SW480 (cell line): Measurements from ENCODE around the gene SLC25A17.
A peak's percentile ranks its signal among the peaks of the same experiment; 100 is the strongest.
"Not testable (repeated sequence)": the region's sequence is repeated elsewhere in the genome, so short reads cannot be mapped to it uniquely, and the experiment has no call there.

Experiments
- DNase-seq: peaks from one replicate; pipeline ENCODE4 v3.0.0-alpha.2; 2016; ENCODE audit warnings: low spot score

Gene SLC25A17

DNA sequence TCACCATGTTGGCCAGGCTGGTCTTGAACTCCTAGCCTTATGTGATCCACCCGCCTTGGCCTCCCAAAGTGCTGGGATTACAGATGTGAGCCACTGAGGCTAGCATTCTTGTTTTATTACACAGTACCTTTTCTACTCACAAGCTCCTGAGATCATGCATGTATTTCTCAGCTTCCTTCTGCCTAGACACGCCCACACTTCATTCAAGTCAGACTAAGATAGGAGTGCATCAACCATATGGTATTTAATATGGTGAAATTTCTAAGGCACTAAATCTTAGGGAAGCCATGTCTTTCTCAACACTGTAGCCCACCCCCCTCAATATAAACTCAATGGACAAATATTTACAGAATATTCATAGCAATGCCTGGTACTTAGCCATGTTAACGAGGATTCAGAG is 62.1 kb downstream of the SLC25A17 start:
- DNase-seq: no peak

DNA sequence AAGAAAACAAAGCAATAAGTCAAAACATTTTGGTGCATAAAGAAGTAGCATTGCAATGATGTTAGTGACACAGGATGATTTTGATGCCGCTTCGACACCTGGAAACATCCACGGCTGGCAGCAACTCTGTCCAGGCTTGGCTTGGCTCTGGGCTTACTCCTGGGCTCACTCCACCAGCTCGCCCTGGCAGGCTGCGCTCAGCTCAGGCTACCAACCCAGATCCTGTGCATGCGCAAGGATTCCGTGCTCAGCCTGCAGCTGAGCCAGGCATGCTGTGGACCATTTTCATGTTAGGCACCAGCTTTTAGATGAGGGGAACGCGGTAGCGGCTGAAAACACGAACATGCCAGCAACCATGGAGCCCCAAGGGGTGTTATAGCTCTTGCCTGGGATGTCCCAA is 66.0 kb downstream of the SLC25A17 start:
- no peak for DNase-seq

DNA sequence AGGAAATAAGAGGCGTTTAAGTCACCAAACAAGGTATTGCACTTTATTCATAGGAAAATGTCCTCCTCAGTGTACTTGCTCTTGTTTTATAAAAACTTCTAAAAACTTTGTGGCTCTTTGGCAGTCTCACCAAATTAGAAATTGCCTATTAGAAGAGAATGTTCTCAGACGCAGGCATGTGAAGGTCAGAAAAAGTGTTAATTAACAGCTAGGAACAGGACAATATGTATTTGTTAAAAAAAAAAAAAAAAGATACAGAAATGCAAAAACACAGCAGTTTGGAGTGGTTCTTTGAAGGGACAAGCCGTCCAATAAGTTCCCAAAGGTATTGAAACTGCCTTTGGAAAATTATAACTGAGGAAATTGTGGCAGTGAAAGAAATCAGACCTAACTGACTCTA is 67.9 kb downstream of the SLC25A17 start:
- no peak for DNase-seq

DNA sequence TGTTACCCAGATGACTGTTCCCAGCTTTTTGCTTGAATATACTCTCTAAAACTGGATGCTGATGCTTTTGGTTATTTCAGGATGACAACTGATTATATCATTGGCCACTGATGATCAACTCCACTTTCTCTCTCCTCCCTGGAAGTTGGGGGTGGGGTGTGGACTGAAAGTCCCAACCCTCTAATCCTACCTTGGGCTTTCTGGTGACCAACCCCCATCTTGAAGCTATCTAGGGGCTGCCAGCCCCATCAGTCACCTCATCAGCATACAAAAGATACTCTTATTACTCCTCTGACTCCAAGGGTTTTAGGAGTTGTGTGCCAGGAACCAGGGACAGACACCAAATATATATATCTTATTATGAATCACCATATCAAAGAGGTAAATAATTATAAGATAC is 69.3 kb downstream of the SLC25A17 start:
- no peak for DNase-seq

DNA sequence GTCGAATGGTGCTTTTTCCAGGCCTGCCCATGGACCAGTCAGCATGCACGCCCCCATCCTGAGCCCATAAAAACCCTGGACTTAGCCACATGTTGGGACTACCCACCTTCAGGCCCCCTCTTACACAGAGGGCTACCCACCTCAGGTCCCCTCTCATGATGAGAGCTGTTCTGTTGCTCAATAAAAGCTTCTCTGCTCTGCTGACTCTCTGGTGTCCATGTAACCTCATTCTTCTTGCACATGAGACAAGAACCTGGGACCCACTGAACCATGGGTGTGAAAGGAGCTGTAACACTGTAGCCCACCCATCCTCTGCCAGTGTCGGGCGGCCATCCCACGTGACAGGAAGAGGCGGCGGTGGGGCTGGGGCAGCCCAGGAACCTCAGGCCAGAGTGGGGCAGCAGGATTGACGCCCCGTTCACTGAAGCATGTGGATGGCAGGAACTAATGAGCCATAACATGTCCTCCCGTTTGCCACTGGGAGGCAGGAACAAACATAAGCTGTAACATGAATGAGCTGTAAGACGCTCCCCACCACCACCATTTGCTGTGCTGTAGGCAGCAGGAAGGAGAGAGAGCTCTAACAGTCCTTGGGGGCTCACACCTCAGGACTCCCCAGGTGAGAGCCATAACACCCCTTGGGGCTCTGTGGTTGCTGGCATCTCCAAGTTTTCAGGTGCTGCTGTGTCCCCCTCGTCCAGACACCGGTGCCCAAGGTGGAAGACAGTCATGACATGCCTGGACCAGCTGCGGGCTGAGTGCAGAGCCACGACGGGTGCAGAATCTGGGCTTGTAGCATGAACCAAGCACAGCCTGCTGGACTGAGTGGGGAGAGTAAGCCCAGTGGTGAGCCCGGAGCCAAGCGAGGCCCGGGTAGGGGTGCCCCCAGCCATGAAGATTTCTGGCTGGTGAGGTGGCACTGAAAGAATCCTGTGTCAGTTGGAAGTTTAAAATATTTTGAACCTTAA is 70.5 kb downstream of the SLC25A17 start:
- no peak for DNase-seq

DNA sequence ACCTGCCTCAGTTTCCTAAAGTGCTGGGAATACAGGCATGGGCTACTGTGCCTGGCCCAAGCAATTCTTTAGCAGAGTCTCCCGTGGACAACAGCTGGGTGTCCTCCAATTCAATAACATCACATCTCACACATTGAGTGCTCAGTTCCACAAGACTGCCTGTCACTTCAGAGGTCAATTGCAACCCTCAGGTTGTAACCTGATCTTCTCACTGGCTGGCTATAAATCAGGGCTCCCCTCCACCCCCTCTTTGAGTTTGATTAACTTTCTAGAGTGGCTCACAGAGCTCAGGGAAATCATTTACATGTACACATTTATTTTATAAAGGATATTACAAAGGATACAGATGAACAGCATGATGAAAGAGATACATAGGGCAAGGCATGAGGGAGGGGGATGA is 71.8 kb downstream of the SLC25A17 start:
- no peak for DNase-seq

DNA sequence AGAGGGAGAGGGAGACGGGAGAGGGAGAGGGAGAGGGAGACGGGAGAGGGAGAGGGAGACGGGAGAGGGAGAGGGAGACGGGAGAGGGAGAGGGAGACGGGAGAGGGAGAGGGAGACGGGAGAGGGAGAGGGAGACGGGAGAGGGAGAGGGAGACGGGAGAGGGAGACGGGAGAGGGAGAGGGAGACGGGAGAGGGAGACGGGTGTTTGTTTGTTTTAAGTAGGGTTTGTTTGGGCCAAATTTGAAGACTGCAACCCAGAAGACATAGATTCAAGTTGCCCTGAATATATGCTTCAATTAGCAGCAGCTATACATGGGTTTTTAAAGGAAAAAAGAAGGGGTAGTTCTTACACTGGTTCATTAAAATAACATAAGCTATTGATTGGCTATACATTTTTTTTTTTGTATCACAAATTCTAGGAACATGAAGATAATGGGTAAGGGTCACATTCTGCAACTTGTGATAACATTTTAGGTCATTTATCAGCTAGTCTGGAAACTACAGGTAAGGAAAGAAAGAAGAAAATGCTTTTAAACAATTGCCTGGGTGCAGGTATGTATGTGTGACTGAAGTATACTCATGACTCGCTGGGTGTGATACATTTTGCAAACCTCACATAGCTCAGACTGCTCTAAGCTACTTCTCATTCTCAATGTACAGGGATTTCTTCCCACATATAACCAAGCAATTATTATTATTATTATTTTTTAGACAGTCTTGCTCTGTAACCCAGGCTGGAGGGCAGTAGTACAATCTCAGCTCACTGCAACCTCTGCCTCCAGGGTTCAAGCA is 72.5 kb downstream of the SLC25A17 start:
- peak; percentile 21 for DNase-seq

DNA sequence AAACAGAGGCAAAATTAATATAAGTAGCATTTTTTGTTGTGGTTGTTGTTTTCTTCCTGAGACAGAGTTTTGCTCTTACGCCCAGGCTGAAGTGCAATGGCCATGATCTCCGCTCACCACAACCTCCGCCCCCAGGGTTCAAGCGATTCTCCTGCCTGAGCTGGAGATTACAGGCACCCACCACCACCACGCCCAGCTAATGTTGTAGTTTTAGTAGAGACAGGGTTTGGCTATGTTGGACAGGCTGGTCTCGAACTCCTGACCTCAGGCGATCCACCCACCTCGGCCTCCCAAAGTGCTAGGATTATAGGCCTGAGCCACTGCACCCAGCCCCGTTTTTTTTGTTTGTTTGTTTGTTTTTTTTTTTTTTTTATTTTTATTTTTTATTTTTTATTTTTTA is 75.4 kb downstream of the SLC25A17 start:
- DNase-seq: no peak

DNA sequence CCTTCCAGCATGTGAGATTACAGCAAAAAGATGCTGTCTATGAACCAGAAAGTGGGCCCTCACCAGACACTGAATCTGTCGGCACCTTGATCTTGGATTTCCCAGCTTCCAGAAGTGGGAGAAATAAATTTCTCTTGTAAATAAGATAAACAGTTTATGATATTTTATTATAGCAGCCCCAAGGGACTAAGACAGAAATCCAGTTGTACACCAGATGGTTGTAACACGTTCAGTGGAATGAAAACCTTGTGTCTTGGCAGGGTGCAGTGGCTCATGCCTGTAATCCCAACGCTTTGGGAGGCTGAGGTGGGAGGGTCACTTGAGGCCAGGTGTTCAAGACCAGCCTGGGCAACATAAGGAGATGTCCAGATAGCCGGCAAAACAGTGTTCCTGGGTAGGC is 78.0 kb downstream of the SLC25A17 start:
- DNase-seq: no peak

DNA sequence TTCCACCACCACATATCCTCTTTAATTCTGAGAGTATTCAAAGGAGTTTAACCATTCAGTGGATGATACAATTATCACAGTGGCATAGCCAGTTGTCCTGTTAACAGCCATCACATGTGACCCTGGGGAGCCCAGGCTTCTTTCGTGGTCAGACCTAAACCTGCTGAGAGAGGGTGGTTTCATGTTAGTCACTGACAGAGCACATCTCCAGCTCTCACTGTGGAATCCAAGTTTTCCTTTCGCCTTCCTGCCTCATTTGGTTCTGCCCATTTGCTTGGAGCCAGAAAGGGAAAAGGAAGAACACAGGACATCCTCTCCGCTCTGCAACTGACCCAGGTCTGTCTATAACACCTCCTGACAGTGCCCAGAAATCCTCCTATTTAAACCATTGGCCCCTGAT is 79.4 kb downstream of the SLC25A17 start:
- DNase-seq: no peak

DNA sequence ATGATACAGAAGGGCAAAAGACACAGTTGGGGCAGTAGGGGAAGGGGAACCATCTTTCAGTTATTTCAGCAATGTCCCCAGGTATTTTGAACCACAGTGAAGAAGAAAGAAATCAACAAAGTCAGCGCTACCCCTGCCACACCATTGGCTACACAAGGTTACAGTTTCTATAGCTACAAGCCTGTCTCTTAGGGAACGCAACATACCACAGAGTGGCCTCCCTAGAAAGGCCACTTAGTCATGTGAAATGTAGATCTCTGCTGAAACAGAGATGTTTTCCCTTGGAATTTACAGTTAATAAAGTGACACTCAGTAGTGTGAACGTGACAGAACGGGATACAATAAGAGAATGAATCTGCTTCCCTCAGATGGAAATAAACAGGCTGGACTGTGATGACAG is 85.2 kb downstream of the SLC25A17 start:
- no peak for DNase-seq

DNA sequence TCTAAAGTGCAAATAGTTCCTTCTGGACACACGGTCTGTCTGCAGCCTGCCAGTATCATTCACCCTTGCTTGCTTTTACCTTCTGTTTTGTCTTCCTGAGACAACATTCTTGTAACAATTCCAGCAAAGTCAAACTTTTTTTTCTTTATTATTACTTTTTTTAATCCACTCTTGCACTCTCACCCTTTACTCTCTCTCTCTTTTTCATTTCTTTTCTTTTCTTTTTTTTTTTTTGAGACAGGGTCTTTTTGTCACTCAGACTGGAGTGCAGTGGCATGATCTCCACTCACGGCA is 86.2 kb downstream of the SLC25A17 start:
- DNase-seq: no peak

DNA sequence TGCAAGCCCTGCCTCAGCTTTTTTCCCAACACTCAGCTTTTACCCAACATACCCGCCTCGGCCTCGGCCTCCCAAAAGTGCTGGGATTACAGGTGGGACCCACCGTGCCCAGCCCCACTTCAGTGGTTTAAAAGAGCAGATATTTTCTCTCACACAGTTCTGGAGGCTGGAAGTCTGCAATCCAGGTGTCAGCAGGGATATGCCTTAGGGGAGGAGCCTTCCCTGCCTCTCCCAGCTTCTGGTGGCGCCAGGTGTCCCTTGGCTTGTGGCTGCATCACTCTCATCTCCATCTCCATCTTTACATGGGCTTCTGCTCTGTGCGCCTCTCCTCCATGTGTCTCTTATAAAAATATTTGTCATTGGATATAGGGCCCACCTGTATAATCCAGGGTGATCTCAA is 89.9 kb downstream of the SLC25A17 start:
- no peak for DNase-seq

DNA sequence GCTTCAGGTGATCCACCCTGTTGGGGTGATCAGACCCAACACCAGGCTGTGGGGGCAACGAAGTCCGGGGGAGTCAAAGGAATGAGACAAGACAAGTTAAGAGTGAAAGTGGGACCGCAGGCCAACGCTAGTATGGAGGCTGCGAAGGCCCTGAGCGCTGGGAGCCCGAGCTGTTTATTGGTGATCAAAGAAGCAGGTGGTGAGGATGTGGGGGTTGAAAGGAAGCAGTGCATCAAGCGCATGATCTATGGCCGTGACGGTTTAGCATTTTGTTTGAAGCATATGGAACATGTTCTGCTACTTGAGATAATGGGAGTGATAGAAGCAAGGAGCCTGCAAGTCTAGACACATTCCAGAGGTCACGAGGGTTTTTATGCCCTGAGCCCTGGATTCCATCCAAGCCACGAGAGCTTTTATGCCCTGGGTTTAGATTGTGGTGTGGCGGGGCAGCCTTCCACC is 90.4 kb downstream of the SLC25A17 start:
- peak; percentile 64 for DNase-seq

DNA sequence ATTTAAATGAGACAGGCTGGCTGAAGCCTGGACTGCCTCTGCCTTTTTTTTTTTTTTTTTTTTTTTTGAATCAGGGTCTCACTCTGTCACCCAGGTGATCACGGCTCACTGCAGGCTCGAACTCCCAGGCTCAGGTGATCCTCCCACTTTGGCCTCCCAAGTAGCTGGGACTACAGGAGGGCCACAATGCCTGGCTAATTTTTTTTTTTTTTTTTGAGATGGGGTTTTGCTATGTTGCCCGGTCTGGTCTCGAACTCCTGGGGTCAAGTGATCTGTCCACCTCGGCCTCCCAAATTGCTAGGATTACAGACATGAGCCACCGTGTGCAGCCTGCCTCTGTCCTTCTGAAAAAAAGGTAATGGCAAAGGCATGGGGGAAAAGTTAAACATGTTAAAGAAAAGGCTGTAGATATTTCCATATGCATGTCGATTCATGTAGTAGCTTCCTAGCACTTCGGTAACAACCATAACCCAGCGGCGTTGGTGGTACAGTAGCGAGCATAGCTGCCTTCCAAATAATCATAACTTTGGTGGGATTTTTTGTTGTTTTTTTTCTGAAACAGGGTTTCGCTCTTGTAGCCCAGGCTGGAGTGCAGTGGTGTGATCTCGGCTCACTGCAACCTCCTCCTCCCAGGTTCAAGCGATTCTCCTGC is 91.1 kb downstream of the SLC25A17 start:
- DNase-seq: no peak

DNA sequence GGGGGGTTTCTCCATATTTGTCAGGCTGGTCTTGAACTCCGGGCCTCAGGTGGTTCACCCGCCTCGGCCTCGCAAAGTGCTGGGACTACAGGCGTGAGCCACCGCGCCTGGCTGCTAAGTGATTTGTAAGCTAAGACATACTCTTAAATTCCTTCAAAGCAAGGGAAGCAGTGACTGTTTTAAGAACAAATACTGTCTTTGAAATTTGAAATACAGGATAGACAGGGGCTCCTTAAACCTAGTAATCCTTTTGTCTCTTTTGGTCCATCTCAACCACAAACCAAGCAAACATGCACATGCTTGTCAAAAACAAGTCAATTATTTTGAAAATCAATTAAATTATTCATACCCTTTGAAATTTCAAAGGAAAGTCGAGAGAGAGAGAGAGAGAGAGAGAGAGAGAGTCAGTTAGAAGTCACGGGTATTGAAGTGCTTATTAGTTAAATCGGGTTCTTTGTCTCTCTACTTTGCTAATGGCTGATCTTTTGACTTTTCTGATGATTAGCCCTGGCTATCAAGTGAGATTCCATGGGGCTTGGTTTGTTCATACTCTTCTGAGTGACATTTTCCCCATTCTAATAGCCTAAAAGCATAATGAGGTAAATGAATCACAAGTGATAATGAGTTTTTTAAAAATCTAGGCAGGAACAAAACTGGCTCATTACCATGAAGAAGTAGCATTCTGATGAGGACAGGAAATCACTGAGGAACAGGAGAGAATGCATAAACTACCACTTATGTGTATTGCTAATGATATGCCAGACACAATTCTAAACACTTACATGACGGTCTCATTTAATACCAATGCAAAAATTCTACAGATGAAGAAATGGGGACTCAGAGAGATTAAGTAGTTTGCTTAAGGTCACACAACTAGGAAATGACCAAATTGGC is 91.8 kb downstream of the SLC25A17 start:
- no peak for DNase-seq

DNA sequence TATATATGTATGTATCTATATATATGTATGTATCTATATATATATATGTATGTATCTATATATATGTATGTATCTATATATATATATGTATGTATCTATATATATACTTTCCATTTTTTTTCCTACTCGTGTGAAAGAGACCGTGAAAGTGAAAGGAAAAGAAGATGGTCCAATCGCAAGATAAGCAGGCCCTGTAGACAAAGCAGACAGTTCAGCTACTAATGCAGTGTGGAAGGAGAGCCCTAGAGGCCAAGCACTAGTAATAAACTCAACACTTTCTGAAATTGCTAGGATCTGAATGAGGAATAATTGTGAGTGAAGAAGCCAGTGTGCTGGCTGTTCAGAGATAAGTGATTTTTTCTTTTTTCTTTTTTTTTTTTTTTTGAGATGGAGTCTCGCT is 92.6 kb downstream of the SLC25A17 start:
- no peak for DNase-seq

DNA sequence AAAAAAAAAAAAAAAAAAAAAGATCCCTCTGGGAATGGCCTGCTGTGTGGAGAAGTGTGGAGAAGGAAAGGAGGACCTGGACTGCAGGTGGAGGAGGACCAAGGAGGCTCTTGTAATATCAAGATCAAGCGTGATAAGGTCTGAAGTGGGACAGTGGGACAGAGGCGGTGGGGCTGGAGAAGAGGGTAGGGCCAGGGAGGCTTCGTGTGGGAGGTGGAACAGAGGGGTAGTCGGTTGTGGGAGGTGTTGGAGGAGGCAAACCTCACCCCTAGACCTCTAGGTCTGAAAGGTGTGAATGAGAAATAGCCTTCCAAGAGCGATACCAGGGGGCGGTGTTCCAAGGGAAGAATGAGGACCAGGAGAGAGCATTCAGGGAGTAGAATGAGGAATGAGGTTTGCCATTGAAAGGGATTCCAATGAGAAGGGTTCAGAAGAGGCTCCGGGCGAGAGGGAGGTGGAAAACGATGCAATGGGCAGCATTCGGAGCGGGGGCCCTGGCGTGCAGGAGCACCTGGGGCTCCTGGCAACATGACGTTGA is 95.7 kb downstream of the SLC25A17 start:
- DNase-seq: no peak

DNA sequence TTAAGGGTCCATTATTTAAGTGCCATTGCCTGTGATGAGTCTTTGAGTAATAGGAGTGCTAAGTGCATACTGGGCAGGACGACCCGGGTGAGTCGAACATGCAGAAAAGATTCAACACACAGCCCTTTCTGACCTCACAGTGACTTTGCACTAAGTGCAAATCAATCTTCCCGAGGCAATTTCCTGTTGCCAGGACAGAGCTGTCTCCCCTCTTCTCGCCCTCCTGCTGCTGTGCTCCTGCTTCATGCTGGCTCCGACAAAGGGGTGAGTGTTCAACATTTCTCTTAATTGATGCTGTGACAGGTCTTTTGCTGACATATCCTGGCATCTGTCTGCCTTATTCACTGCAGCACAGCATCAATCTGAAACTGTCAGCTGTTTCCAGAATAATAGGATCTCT is 97.9 kb downstream of the SLC25A17 start:
- no peak for DNase-seq

DNA sequence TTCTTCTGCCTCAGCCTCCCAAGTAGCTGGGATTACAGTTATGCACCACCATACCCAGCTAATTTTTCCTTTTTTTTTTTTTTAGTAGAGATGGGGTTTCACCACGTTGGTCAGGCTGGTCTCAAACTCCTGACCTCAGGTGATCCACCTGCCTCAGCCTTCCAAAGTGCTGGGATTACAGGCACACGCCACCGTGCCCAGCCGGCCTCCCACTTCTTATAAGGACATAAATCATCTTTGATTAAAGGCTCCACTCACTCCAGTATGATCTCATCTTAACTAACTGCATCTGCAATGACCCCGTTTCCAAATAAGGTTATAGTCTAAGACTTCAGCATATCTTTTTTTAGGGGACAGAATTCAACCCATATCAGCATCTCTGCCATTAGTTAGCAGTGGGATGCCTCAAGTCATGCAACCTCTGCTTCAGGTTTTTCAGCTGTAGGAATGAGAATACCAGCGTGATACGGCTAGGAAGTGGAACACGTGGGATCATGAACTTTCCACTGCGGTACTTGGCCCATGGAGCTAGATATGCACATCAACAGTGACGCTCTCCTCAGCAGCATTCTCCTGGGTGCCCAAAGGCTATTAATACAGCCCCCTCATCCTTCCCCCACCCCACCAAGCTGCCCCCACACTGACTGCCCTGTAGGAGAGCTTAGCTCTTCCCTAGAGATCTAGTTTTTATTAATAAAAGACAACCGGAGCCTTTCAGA is 98.4 kb downstream of the SLC25A17 start:
- DNase-seq: no peak

DNA sequence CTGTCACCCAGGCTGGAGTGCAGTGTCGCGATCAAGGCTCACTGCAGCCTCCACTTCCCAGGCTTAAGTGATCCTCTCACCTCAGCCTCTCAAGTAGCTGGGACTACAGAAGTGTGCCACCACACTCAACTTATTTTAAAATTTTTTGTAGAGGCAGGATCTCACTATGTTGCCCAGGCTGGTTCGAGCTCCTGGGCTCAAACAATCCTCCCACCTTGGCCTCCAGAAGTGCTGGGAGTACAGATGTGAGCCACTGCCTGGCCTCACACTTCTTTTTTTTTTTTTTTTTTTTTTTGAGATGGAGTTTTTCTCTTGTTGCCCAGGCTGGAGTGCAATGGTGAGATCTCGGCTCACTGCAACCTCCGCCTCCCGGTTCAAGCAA is 99.0 kb downstream of the SLC25A17 start:
- DNase-seq: not testable (repeated sequence)
